Activated CD8-positive, alpha-beta memory T cell treated with anti-CD3 and anti-CD28 coated beads, Interleukin-2, amount 50 U/mL, for 24 hours (primary cell): ENCODE results near the gene SAP30.

Experiments used
- DNase-seq: peaks from one replicate; pipeline ENCODE4 v3.0.0-alpha.2; 2020; ENCODE audit errors: extremely low read depth

The SAP30 gene

GRCh38 chr4:173415092-173415491 is 44.3 kb downstream of the SAP30 start:
- DNase-seq, result no peak

- no peak for DNase-seq
Measured at GRCh38 chr4:173415885-173416653, 45.3 kb downstream of the SAP30 start.

DNA sequence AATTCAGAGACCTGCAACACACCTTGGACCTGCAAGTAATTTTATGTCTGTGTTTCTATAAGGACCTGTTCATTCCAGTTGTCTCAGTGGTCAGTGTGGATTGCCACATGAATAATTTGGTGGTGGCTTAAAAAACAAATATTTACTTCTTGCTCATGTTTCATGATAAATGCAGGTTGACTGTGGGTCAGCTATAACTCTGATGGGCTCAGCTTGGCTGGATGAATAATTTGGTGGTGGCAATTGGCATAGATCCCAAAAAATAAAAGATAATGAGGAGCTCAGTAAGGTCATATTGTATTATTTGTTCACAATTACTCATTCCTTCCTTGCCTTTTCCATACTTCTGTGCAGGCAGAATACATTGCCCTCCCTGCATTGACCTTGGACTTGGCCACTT is 47.1 kb downstream of the SAP30 start:
- no peak for DNase-seq

DNA sequence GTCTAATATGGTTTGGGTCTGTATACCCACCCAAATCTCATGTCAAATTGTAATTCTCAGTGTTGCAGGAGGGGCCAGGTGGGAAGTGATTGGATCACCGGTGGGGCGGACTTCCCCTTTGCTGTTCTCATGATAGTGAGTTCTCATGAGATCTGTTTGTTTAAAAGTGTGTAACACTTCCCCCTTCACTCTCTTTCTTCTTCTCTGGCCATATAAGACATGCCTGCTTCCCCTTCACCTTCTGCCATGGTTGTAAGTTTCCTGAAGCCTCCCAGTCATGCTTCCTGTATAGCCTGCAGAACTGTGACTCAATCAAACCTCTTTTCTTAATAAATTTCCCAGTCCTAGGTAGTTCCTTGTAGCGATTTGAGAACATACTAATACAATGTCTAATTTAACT is 47.9 kb downstream of the SAP30 start:
- no peak for DNase-seq

DNA sequence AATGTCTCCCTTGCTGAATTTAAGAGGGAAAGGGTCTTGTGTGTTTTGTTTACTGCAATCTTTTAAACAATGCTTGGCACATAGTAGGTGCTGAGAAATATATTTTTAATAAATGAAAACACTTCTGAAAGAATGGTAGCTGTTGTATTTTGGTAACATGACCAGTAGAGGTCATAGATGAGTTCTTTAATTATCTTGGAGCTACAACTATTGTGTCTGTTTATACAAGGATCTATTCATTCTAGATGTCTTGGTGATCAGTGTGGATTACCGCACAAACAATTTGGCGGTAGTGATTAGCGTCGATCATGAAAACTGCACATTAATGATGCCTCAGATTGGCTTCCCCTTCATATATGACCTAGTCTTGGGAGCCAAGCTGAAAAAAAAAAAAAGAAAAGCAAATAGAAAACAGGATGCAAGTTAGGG is 49.6 kb downstream of the SAP30 start:
- no peak for DNase-seq

- no peak for DNase-seq
Measured at GRCh38 chr4:173420801-173421200, 50.0 kb downstream of the SAP30 start.

GRCh38 chr4:173424899-173425805 is 54.4 kb downstream of the SAP30 start:
- DNase-seq, result no peak

GRCh38 chr4:173426064-173426463 is 55.3 kb downstream of the SAP30 start:
- DNase-seq, result no peak
